K562 (cell line): ENCODE results near the gene PBRM1. TPM values are rescaled to one million over a fixed set of nuclear protein-coding genes. Genes with fewer than 3 reads are reported as not detected.

Experiments used
- DACH1 ChIP-seq: fragments of 450-650 bp; IDR thresholded peaks from 2 replicates; pipeline ENCODE4 v1.6.1; 2018; ENCODE audit not compliant: partially characterized antibody
- FOXJ3 ChIP-seq: sonication (generic); formaldehyde crosslinking; IDR thresholded peaks from 2 replicates; pipeline ENCODE4 v1.4.0; 2020; ENCODE audit warnings: mild to moderate bottlenecking, missing genetic modification reagents
- FOXK2 ChIP-seq, 2 experiments: fragments of 450-650 bp; IDR thresholded peaks in 1 of 2; conservative IDR thresholded peaks in 1 of 2; 2 replicates each; pipeline ENCODE4 v1.6.1; 2016; ENCODE audit warnings: low read depth in 2 of 2, mild to moderate bottlenecking in 1 of 2
- GMEB1 ChIP-seq: fragments of 250-450 bp; sonication (Bioruptor Pico); IDR thresholded peaks from 2 replicates; pipeline ENCODE4 v1.4.0; 2020; ENCODE audit warnings: mild to moderate bottlenecking
- MIER1 ChIP-seq: fragments of 450-650 bp; IDR thresholded peaks from 2 replicates; pipeline ENCODE4 v1.6.1; 2016; ENCODE audit warnings: antibody characterized with exemption, mild to moderate bottlenecking, low read depth
- MYNN ChIP-seq, 2 experiments: sonication (generic); formaldehyde crosslinking in 1 of 2; IDR thresholded peaks; 2 replicates each; pipeline versions ENCODE4 v1.5.0 to v1.6.1; 2016 to 2020; ENCODE audit warnings: antibody characterized with exemption in 1 of 2, missing genetic modification reagents in 1 of 2
- TCF3 ChIP-seq: sonication (generic); formaldehyde crosslinking; IDR thresholded peaks from 2 replicates; pipeline ENCODE4 v1.4.0; 2020; ENCODE audit warnings: mild to moderate bottlenecking, missing genetic modification reagents
- TSC22D4 ChIP-seq: fragments of 450-650 bp; IDR thresholded peaks from 2 replicates; pipeline ENCODE4 v1.6.1; 2016; ENCODE audit warnings: missing genetic modification characterization, missing biosample characterization, control low read depth
- YBX1 ChIP-seq: fragments of 450-650 bp; IDR thresholded peaks from 2 replicates; pipeline ENCODE4 v1.7.1; 2016; ENCODE audit warnings: mild to moderate bottlenecking
- ZNF232 ChIP-seq: sonication (generic); formaldehyde crosslinking; IDR thresholded peaks from 2 replicates; pipeline ENCODE4 v1.8.0; 2022; ENCODE audit warnings: mild to moderate bottlenecking, missing genetic modification reagents
- polyA plus RNA-seq, 8 experiments: library from polyadenylated mRNA; depleted of rRNA in 4 of 8; stranded (reverse) in 5 of 8; unstranded in 3 of 8; fragments of >200 nt; fragmentation: Nextera tagmentation in 2 of 8; fragmentation: Illumina TruSeq in 1 of 8; extraction: Ambion mirVana in 2 of 8; extraction: Trizol in 1 of 8; gene quantifications; 2 replicates each; pipeline versions ENCODE4 v1.2.1 to v1.2.3, GENCODE V29; 2011 to 2014; ENCODE audit warnings: inconsistent platforms in 1 of 8, missing spikeins in 1 of 8
- total RNA-seq, 7 experiments: library from RNA; depleted of rRNA in 6 of 7; stranded (reverse); fragments of >200 nt in 6 of 7; fragmentation: Illumina TruSeq in 2 of 7; extraction: Trizol in 2 of 7; gene quantifications; 2 replicates each; pipeline versions ENCODE4 v1.2.1 to v1.2.3, GENCODE V29; 2011 to 2021; ENCODE audit warnings: low replicate concordance in 1 of 7
- TF ChIP-seq, protein P1 (sequence below): IDR thresholded peaks from 3 replicates; pipeline ENCODE4 v1.6.1; 2011; ENCODE audit warnings: borderline replicate concordance, mild to moderate bottlenecking, moderate library complexity; ENCODE audit not compliant: insufficient read length; ENCODE audit errors: extremely low read depth

Gene PBRM1
- total and polyA plus RNA-seq, 9 of the 15 experiments (the other 6 are each of a cell fraction or from before 2014, with no cell fraction given): 3.9 to 31.8 (median 19.0) TPM

DNA sequence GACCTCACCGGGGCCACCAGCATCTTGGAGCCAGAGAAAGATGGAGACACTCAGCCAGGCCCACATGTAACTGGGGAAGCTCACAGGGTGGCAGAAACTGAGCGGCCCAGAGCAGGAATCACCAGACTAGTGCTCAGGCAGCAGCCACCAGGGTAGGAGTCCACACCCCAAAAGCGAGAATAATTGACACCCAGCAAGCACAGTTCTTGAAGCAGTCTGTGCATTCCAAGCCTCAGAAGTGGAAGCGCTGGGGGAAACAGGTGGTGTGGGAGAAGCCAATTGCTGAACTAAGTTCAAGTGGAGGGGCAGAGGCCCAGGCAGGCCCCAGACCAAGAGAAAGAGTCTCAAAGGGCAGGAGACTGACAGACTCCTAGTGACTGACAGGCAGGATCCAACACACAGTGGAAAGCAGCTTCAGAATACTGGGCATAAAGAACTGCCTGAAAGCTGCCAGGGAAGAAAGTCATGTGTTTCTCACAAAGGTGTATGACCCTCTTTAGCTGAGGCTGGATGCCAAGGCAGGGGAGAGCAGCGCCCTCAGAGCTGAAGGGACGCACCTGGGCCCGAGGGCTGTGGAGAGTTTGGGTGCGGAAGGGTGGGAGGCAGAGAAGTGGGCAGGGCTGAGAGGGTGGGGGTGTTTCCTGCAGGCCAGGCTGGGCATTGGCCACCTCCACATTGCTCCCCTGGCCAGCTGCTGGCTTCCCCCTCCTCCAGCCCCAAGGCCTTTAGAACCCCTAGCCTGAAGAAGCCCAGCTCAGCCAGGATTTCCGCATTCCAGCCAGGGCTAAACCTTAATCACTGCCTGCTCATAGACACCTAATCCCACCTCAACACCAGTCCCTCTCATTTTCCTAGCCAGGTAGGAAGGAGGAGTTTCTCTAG lies 159.8 kb downstream of the PBRM1 start (continued):
- no peak for TF ChIP-seq GMEB1
- TF ChIP-seq YBX1: no peak
- no peak for TF ChIP-seq MYNN (IDR thresholded peaks at IDR 0.05)
- TF ChIP-seq MYNN (CRISPR knock-in tag; IDR thresholded peaks at IDR 0.05): no peak
- TF ChIP-seq MIER1: no peak
- no peak for TF ChIP-seq TCF3
- TF ChIP-seq, protein P1, sequence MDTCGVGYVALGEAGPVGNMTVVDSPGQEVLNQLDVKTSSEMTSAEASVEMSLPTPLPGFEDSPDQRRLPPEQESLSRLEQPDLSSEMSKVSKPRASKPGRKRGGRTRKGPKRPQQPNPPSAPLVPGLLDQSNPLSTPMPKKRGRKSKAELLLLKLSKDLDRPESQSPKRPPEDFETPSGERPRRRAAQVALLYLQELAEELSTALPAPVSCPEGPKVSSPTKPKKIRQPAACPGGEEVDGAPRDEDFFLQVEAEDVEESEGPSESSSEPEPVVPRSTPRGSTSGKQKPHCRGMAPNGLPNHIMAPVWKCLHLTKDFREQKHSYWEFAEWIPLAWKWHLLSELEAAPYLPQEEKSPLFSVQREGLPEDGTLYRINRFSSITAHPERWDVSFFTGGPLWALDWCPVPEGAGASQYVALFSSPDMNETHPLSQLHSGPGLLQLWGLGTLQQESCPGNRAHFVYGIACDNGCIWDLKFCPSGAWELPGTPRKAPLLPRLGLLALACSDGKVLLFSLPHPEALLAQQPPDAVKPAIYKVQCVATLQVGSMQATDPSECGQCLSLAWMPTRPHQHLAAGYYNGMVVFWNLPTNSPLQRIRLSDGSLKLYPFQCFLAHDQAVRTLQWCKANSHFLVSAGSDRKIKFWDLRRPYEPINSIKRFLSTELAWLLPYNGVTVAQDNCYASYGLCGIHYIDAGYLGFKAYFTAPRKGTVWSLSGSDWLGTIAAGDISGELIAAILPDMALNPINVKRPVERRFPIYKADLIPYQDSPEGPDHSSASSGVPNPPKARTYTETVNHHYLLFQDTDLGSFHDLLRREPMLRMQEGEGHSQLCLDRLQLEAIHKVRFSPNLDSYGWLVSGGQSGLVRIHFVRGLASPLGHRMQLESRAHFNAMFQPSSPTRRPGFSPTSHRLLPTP: no peak
- TF ChIP-seq FOXK2 (conservative IDR thresholded peaks at IDR 0.05 in 1 of 2, IDR thresholded peaks at IDR 0.05 in 1 of 2; ENCODE audit: low read depth in 2 of 2): no peak
- TF ChIP-seq DACH1: no peak
- no peak for TF ChIP-seq FOXJ3 (CRISPR knock-in tag)
- no peak for TF ChIP-seq ZNF232 (CRISPR knock-in tag)
- no peak for TF ChIP-seq TSC22D4 (tag)
